Mesenteric fat pad (tissue), 1 donor: ENCODE results near the gene MAN2B1. TPM values are rescaled to one million over a fixed set of nuclear protein-coding genes. Genes with fewer than 3 reads are reported as not detected.
"Not testable (repeated sequence)": the region's sequence is repeated elsewhere in the genome, so short reads cannot be mapped to it uniquely, and the experiment has no call there.

Experiments used
- DNase-seq: peaks from one replicate; pipeline ENCODE4 v3.0.0-alpha.2; 2020; ENCODE audit warnings: low spot score
- total RNA-seq: library from RNA; stranded (reverse); fragmentation: NEBNext Ultra II Directional; extraction: Animal tissue kit (Norgen Biotek cat#: 25700); gene quantifications from one replicate; pipeline ENCODE4 v1.2.1, GENCODE V29; 2021
- donor health status: DM: yes; HTN: yes; CAD: no.

MAN2B1 gene
- total RNA-seq, 1 donor from 2014 or later: 106 TPM

- DNase-seq: no peak
Observed at GRCh38 chr19:12689581-12690216, 23.2 kb upstream of the MAN2B1 start.

- no peak for DNase-seq
Observed at GRCh38 chr19:12689012-12689411, 22.5 kb upstream of the MAN2B1 start.

- no peak for DNase-seq
Observed at GRCh38 chr19:12687496-12688196, 21.1 kb upstream of the MAN2B1 start, which contains the start of gene GNG14. Gene GNG14 (plus strand): TSS chr19:12687998. CDS start chr19:12688049, 51 bp downstream.

DNA sequence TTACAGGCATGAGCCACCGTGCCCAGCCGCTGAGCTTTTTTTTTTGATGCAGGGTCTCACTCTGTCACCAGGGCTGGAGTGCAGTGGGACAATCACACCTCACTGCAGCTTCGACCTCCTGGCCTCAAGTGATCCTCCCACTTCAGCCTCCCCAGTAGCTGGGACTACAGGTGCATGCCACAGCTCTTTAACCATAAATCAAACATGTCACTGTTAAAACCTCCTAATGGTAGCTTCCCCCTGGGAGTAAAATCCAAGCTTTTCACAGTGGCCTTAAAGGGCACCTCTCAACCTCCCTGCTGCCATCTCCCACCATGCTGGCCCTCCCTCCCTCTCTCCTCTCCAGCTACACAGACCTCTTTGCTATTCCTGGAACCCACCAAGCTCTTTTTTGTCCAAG lies 19.3 kb upstream of the MAN2B1 start:
- DNase-seq: no peak

DNA sequence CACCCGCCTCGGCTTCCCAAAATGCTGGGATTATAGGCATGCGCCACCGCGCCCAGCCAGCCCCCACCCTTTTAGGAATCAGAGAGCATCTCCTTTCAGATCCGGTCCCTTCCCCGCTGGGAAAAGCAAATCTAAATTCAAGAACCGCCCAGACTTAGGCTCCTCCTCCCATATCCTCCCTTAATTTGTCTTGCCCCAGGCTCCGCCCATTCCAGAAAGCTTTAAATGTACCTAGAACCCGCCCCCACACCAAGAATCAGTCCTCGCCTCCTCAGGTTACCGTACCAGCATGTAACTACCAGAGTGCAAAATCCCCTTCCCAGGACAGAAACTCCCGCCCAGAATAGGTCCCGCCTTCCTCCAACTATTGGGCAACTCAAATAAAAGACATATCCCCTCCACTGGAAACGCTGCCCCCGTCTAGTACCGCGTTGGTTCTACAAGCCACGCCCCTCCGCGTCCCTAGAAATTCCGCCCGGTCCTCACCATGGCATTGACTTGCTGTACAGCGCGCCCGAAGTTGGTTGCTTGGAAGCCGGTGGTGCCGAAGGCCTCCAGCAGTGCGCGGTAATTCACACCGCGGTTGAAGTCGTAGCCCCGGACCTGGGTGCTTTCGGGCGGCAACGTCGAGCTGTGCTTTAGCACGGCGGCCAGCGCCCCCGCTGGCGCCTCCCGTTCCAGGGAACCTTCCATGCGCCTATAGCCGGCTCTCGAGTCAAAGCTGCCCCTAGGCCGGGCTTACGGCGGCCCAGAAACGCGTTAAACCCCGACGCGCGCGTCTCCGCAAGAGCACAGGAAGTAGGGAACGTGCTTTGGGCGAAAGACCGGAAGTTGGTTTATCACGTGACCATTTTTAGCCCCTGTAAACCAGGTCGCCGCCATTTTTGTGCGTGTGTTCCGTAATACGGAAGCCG lies 14.8 kb upstream of the MAN2B1 start, which contains the start of gene DHPS:
TSS of gene DHPS (minus strand) at position 807 of the 914 bp plus-strand sequence. CDS start at position 693, 114 bp downstream.
- DNase-seq: peak; percentile 93

GRCh38 chr19:12680034-12680433 lies 13.5 kb upstream of the MAN2B1 start:
- DNase-seq: no peak

GRCh38 chr19:12678039-12678438 lies 11.5 kb upstream of the MAN2B1 start:
- DNase-seq: not testable (repeated sequence)

- DNase-seq: no peak
Observed at GRCh38 chr19:12676928-12677327, 10.4 kb upstream of the MAN2B1 start.

- DNase-seq: no peak
Observed at GRCh38 chr19:12676384-12676792, 9.8 kb upstream of the MAN2B1 start.

- DNase-seq: no peak
Observed at GRCh38 chr19:12675940-12676339, 9.4 kb upstream of the MAN2B1 start.

- DNase-seq: no peak
Observed at GRCh38 chr19:12675399-12675798, 8.9 kb upstream of the MAN2B1 start.

- no peak for DNase-seq
Observed at GRCh38 chr19:12672744-12673143, 6.2 kb upstream of the MAN2B1 start.

GRCh38 chr19:12670159-12670928 lies 3.8 kb upstream of the MAN2B1 start:
- no peak for DNase-seq

GRCh38 chr19:12669270-12670158 lies 3.0 kb upstream of the MAN2B1 start:
- DNase-seq: no peak

- peak; percentile 90 for DNase-seq
Observed at GRCh38 chr19:12668932-12669269, 2.4 kb upstream of the MAN2B1 start.

DNA sequence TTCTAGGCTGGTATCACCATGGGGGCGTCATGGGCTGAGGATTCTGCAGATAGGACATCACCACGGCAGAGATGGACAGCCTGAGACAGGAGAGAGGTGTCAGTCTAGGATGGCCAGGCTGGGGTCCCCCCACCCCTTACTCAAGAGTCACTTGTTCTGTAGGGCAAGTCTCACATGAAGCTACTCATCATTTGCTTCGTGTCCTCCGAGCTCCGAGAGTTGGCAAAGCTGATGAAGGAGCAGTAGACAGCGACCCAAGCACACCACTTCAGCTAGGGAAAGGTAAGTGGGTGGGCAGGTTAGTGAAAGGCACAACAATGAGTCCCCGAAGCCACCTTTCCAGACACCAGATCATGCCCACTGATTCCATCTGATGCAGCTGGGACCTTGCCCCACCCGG lies 1.8 kb upstream of the MAN2B1 start:
- no peak for DNase-seq

GRCh38 chr19:12667731-12668302 lies 1.3 kb upstream of the MAN2B1 start:
- DNase-seq: no peak

- DNase-seq: no peak
Observed at GRCh38 chr19:12665671-12666264, 774 bp downstream of the MAN2B1 start.

GRCh38 chr19:12665281-12665573 lies 1.3 kb downstream of the MAN2B1 start:
- DNase-seq: no peak
